ENCODE measurements around the gene CEBPA. TPM values are rescaled to one million over a fixed set of nuclear protein-coding genes. Genes with fewer than 3 reads are reported as not detected.
A peak's percentile ranks its signal among the peaks of the same experiment; 100 is the strongest.

CEBPA gene
- total and polyA plus RNA-seq, 10 donors = 7.4 to 27.7 (median 18.0) TPM

DNA sequence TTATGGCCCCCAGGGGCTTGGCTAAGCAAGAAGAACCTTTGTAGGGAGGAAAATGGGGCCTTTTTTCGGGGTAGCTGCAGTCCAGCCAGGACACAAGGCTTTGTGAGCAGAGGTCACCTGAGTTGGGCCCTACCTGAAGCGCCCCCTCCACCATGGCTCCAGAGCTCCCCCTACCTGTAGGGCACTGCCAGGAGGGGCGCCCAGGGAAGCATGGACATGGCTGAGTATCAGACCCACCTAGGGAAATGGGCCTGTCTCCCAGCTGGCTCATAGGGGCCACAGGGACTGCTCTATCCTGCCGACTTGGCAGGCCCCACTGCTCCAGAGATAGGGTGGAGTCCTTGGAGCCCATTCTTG, 9.0 kb upstream of the CEBPA start:
- Histone ChIP-seq H3K36me3 (no peaks in the 10 kb centered on the region), H3K4me3 (no peak overlapping the region), H3K9me3 (peaks cover 0 to 8% (median 0%) of the 10 kb centered on the region in 8 donors), H3K27me3 (replicated peaks in 1 of 7) (peaks cover 0 to 49% (median 0%) of the 10 kb centered on the region in 7 donors), H3K27ac (no peak overlapping the region), H3K4me1 (no peaks in the 10 kb centered on the region)
- no peak for TF ChIP-seq POLR2AphosphoS5 (IDR thresholded peaks at IDR 0.05)
- TF ChIP-seq, protein P1, sequence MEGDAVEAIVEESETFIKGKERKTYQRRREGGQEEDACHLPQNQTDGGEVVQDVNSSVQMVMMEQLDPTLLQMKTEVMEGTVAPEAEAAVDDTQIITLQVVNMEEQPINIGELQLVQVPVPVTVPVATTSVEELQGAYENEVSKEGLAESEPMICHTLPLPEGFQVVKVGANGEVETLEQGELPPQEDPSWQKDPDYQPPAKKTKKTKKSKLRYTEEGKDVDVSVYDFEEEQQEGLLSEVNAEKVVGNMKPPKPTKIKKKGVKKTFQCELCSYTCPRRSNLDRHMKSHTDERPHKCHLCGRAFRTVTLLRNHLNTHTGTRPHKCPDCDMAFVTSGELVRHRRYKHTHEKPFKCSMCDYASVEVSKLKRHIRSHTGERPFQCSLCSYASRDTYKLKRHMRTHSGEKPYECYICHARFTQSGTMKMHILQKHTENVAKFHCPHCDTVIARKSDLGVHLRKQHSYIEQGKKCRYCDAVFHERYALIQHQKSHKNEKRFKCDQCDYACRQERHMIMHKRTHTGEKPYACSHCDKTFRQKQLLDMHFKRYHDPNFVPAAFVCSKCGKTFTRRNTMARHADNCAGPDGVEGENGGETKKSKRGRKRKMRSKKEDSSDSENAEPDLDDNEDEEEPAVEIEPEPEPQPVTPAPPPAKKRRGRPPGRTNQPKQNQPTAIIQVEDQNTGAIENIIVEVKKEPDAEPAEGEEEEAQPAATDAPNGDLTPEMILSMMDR (IDR thresholded peaks at IDR 0.05 in 8 of 11, conservative IDR thresholded peaks at IDR 0.05 in 3 of 11) = peak in 5 of 11 experiments; percentile 16 to 50 (median 38)
- intact Hi-C loops (cut with DNase I; ENCODE audit: low total_unique reads) = no loop called here
- no peak for DNase-seq
- 87 to 97% (median 93%) methylated on average over 4 of the region's 4 CpGs for WGBS, 5 donors

DNA sequence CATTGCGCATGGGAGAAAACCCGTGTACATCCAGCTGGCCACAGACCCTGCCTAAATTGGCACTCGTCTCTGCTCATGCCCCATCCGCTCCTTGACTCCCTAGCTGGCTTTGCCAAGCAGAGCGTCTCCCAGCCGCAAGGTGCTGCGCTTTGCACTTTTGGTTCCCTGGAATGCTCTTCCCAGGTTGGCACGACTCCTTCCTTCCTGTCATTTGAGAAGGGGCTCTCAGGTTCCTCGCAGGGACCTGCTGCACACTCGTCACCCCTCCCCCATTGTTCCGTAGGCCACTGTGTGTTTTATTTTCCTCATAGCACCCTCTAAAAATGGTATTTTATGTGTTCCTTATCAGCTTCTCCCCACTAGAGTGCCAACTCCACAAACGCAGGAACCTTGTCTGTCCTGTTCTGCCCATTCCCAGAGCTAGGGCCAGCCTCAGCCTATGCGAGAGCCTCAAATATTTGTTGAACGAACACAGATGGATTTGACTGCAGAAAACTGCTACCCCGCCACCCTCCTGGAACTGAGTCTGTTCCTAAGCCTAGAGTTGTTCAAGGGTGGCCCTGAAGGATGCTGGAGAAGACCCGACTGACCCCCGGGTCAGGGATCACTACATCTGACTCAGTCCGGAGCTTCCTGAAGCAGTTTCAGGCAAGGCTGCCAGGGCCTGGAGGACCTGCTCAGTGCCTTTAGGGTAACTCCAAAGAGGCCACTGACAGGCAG, 8.4 kb upstream of the CEBPA start:
- Histone ChIP-seq H3K4me1 (no peaks in the 10 kb centered on the region), H3K27me3 (replicated peaks in 1 of 7) (peaks cover 0 to 48% (median 0%) of the 10 kb centered on the region in 7 donors), H3K36me3 (no peaks in the 10 kb centered on the region), H3K27ac (no peak overlapping the region), H3K9me3 (peaks cover 0 to 8% (median 0%) of the 10 kb centered on the region in 8 donors), H3K4me3 (no peak overlapping the region)
- intact Hi-C loops (cut with DNase I; ENCODE audit: low total_unique reads) = no loop called here
- DNase-seq = no peak
- TF ChIP-seq POLR2A (IDR thresholded peaks at IDR 0.05) = no peak
- TF ChIP-seq, protein P1 (IDR thresholded peaks at IDR 0.05 in 8 of 11, conservative IDR thresholded peaks at IDR 0.05 in 3 of 11) = no peak
- TF ChIP-seq POLR2AphosphoS5 (IDR thresholded peaks at IDR 0.05) = no peak
- WGBS, 5 donors = 79 to 86% (median 81%) methylated on average over 18 of the region's 18 CpGs

DNA sequence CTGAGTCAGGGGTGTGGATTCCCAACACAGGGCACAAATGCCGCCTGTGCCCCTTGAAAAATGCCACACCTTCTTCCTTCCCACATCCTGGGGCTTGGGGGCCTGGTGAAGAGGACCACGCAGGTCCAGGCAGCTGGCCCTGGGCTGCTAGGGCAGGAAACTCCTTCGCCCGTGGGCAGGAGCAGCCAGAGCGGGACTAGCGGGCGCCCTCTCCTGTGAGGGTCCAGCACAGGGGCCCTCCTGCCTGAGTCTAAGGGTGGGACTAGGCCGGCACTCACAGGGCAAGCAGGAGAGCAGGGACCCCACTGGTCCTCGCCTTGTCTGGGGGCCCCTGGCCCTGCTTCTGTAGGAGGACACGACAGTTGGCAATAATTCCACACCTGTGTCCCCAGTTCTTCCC, 7.5 kb upstream of the CEBPA start:
- 64 to 80% (median 70%) methylated on average over 7 to 10 of the region's 10 CpGs for WGBS, 5 donors
- no peak overlapping the region for H3K27ac ChIP-seq
- intact Hi-C loops (cut with DNase I; ENCODE audit: low total_unique reads) = no loop called here

More for the DNA sequence above, 7.5 kb upstream of the CEBPA start:
- peaks cover 0 to 2% (median 0%) of the 10 kb centered on the region in 6 donors for H3K4me1 ChIP-seq
- TF ChIP-seq, protein P1 (IDR thresholded peaks at IDR 0.05 in 8 of 11, conservative IDR thresholded peaks at IDR 0.05 in 3 of 11) = no peak
- TF ChIP-seq POLR2AphosphoS5 (IDR thresholded peaks at IDR 0.05) = no peak
- no peak for TF ChIP-seq POLR2A (IDR thresholded peaks at IDR 0.05)
- no peak for DNase-seq
- H3K27me3 ChIP-seq (replicated peaks in 1 of 7) = peaks cover 0 to 44% (median 0%) of the 10 kb centered on the region in 7 donors
- no peaks in the 10 kb centered on the region for H3K36me3 ChIP-seq
- H3K9me3 ChIP-seq = peaks cover 0 to 8% (median 0%) of the 10 kb centered on the region in 8 donors
- no peak overlapping the region for H3K4me3 ChIP-seq

Measured in spleen (tissue), 11 donors.